M059J (cell line): ENCODE results near the gene NLRP5. TPM values are rescaled to one million over a fixed set of nuclear protein-coding genes. Genes with fewer than 3 reads are reported as not detected.
"Not testable (repeated sequence)": the region's sequence is repeated elsewhere in the genome, so short reads cannot be mapped to it uniquely, and the experiment has no call there.

Experiments used
- DNase-seq: peaks from one replicate; pipeline ENCODE4 v3.0.0-alpha.2; 2012; ENCODE audit warnings: low read depth
- total RNA-seq: library from RNA; depleted of rRNA; stranded (reverse); fragments of >200 nt; shearing (Covaris generic); gene quantifications from 2 replicates; pipeline ENCODE4 v1.2.3, GENCODE V29; 2014

NLRP5 gene
- total RNA-seq, 1 experiment from 2014 or later, result not detected

DNA sequence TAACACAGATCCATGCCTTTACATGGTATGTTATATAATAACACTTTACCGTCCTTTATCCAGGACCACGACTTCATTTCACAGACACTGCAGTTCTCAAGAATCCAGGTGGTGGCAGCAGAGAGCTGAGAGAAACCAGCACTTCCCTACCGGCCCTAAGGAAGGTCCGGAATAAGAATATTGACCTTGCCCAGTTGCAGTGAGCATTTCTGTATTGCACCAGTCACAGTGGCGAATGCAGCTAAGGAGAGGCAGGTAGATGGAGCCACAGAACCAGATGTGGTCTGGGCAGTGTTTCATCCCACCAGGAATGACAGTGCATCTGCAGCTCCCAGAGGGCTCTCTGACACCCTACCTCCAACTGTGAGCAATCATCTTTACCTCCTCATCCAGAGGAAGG, 89.9 kb downstream of the NLRP5 start:
- peak; percentile 54 for DNase-seq

DNA sequence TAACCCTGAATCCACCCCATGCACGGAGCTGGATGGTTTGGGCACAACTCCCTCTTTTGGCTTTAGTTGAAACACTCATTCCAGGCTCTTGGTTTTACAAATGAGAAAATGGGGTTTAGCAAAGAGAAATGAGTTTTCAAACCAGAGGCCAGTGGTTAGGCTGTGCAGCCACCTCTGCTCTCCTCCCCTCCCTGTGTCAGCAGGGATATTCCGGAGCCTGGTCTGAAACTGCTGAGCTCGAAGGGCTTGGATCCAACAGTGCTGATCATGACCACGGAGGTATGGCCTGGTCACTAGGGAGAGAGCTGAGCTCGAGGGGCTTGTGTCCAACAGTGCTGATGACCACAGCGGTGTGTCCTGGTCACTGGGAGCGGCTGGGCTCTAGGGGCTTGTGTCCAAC, 93.0 kb downstream of the NLRP5 start:
- DNase-seq, result no peak

DNA sequence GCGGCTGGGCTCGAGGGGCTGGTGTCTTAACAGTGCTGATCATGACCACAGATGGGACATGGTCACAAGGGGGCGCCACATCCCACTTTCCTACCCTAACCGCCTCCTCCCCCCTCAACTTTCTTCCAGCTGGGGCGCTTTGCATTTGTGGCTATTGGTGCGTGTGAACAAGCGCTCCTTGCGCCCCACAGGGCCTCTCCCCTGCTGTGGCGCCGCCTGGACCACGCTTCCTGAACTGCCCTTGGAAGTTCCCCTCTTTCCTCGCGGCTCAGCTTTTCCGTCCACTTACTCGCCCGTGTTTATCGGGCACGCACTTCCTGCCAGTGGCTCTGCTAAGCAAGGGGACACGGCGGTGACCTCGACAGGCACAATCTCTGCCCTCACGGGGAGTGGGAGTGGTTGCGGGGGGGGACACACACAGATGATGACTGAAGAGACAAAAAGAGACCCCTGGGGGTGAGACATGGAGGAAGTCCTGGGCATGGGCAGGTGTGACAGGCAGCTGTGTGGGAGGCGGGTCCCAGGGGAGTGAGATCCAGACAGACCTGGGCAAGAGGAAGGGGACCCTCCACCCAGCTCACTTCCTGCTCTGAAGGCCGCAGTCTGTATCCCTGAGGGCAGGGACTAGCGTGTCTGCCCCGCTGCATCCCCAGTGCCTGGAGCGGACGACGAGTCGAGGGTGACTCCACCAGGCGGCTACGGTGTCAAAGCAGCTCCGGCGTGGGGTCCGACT, 94.3 kb downstream of the NLRP5 start:
- peak; percentile 58 for DNase-seq

DNA sequence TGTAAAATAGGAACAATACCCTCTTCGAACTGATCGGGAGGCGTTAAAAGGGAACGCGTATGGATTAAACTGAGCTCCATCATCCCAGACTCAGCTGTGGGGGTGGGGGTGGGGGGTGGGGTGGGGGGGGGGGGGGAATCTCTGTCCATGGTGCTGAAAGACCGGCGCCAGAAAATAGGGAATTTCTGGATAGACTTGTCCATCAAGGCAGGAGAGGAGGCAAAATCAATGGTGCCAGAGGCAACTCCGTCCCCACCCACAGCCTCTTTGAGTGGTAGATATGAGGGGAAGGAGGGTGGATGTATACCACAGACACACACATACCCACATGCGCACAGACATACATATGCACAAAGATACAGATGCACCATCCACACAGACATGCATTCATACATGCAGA, 97.1 kb downstream of the NLRP5 start:
- DNase-seq, result no peak

DNA sequence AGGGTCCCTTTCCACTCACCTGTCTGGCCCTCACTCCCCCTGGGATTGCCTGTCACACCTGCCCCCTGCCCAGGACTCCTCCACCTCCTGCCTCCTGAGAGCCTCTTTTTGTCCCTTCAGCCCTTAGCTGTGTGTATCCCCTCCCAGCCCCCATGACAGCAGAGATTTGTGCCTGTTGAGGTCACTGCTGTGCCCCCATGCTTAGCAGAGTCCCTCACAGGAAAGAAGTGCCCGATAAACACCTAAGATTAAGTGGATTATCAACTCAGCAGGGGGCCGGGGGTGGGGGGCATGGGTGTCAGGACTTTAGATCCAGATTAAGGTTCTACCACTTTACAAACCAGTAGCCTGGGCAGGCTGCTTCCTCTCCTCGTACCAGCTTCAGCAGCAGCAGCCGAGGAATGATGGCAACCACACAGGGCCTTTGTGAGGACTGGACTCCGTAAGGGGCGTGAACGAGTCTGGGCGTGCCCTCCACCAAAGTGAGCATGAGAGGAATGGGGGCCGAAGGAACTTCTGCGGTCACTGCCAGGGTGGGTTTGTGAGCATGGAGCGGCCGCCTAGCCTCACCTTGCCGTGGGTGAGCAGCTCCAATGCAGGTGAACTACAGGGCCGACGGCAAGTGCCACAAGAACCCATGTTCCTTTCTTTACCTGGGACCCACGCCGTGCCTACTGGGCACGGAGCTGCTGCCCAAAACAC, 98.4 kb downstream of the NLRP5 start:
- no peak for DNase-seq

DNA sequence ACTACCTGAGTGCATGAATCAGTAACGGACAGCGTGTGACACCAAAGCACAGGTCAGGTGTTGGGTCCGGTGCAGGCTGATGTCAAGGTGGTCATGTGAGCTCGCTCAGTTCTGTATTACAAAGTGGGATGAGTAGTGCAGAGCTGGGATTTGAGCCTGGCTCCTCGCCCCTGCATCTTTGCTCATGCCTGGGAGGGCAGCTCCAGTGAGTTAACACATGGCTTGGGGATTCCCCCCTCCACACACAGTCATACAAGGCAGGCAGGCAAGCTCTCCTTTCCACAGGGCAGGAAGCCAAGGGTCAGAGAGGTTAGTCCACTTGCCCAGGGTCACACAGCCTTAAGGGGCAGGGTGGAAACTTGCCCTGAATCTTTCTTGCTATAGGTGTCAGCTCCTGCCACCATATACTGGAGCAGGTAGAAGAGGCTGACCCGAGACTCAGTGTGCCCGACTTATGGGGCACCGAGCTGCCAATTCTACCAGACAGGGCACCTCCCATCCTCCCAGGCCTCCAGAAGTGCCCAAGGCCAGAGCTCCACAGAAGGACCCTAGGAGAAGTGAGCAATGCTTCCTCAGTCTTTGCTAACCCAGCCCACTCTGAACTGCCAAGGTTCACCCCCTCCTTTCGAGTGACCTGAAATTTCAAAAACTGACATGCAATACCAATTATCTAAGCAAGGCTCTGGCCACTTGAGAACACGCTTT, 99.1 kb downstream of the NLRP5 start:
- DNase-seq, result no peak

DNA sequence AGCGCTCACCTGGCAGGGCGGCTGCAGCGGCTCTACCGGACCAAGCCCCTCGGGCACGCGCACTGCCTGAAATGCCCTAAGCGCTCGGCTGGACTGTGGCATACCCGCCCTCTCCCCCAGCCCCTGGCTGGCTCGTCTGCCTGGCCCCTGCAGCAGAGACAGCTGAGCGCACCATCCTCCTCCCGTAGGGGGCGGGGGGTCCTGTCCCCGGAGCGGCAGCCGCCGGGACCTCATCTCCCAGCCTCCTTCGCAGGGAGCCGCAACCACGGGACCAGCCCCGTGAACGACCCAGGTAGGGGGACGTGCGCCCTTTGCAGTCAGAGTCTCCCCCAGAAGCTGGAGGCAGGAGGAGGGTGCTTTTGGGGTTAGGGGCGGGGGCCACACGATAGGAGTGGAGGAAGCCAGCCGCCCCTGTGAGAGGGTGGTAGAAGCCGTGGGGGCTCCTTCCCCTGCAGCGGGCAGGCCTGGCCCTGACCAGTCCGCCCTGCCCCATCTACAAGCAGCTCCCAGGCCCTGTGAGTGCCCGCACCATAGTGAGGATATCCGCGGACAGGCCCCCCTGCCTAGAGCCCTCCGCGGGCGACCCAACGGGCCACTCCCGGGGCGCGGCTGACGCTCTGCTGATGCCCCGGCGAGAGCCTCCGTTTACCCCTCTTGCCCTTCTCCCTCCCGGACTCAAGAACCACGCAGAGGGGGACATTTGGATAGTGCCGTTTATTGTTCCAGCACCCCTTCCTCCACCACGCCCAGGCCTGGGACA, 100.3 kb downstream of the NLRP5 start:
- no peak for DNase-seq

DNA sequence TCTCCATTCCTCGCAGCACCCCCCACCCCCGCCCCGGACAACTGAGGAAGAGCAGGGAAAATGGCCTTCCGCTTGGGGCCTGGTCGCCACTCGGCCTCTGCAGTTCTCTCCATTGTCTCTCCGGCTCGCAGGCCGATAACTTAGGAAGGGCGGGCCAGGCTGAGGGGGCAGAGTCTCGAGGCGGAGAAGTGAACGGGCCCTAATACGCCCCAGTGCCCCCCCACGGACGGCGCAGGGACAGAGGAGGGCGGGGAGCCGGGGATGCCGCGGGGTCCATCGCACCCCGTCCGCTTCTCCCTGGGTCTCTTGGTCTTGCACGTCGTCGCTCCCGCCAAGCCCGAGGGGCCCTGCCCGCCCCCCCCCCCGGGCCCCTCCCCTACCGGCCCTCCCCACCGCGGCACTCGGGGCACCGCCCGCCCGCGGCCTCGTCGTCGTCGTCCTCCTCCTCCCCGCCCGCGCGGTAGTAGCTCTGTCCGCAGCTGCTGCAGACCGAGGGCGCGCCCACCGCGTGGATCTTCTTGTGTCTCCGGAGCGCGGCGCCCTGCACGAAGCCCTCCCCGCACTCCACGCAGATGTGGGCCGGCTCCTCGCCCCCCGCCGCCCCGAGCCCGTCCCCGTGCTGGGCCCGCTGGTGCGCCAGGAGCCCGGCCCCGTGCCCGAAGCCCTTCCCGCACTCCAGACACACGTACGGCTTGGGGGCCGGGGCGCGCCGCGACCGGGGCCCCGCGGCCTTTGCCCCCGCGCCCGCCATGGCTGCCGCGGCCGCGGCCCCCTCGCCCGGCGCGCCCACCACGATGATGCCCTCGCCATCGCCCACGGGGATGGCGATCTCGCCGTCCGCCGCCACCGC, 101.3 kb downstream of the NLRP5 start:
- DNase-seq, result no peak

DNA sequence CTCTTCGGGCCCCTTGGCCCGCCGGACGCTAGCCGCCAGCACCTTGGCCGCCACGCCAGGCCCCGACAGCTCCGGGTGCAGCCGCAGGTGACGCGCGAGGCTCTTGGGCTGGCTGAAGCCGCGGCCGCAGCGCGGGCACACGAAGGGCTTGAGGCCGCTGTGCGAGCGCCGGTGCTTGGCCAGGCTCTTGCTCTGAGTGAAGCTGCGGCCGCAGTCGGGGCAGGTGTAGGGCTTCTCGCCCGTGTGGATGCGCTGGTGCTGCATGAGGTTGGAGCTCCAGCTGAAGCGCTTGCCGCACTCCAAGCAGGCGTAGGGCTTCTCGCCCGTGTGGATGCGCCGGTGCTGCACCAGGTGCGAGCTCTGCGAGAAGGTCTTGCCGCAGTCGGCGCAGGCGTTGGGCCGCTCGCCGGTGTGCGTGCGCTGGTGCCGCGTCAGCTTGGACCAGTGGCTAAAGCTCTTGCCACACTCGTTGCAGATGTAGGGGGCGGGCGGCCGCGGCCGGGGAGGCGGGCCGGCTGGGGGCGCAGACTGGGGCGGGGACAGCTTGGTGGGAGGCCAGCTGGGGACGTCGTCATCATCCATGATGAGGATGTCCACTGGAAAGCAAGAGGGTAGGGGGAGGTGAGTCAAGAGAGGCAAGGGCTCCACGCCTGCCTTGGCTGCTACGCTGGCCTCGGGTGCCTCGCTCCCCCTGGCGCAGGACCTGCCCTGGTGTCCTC, 102.1 kb downstream of the NLRP5 start:
- DNase-seq, result no peak

DNA sequence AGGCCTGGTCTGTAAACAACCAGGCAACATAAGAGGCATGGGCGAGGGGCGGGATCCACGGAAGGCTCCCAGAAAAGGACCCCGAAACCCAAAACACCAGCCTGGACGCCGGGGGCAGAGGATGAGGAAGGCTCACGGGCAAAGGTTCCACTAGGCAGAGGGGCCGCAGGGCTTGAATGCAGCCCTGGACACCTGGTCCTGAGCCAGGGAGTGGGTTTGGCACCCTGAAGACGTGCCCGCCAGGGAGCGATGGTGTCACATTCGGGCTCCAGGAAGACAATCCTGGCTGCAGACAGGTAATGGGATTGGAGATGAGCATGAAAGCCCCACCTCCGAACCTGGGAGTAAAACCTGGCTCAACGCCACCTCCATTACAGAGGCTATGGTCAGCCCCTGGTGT, 102.8 kb downstream of the NLRP5 start:
- no peak for DNase-seq

DNA sequence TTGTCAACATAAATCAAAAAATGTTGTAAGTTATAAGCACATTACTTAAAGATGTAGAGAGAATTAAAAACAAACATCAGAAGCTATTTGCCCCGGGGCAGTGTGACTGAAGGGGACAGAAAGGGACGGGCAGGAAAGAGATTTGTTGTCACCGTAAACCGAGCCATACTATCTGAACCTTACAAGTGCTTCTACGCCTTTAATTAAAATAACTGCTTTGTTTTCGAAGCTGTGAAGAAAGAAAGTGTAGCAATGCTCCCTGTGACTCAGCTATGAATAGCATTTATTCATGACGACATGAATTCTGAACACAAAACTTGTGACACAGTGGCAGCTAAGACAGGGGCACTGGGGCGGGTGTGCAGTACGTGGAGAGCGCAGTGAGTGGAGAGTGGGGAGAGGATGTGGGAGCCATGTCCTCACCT, 104.5 kb downstream of the NLRP5 start:
- DNase-seq, result no peak

DNA sequence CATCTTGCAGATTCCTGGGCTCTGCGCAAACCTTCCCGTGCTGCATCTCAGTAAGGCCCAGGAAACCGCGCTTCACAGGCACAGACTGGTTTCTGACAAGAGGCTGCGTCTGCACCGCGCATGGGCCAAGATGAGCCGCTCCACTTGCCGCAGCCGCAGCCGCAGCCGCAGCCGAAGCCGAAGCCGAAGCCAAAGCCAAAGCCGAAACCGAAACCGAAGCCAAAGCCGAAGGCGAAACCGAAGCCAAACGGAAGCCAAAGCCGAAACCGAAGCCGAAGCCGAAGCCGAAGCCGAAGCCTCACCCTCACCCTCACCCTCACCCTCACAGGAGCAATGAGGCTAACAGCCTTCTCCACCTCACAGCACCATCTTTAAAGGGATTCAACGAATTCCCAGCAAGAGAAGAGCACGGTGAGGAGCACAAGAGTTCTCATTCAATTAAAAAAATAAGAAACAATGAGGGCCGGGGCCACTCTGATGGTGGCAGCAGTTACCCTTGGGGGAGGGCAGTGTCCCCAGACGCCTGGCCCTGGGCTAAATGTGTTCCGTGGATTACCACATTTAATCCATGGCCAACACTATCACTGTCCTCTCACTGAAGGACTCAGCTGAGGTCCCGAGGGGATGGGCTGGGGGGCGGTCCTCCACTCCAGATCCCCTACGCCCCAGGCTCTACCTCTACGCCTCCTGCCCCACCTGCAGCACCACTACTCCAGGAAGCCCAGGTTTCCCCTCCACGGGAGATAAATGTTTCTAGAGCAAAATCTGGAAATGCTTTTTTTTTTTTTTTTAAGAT, 105.4 kb downstream of the NLRP5 start:
- no peak for DNase-seq

DNA sequence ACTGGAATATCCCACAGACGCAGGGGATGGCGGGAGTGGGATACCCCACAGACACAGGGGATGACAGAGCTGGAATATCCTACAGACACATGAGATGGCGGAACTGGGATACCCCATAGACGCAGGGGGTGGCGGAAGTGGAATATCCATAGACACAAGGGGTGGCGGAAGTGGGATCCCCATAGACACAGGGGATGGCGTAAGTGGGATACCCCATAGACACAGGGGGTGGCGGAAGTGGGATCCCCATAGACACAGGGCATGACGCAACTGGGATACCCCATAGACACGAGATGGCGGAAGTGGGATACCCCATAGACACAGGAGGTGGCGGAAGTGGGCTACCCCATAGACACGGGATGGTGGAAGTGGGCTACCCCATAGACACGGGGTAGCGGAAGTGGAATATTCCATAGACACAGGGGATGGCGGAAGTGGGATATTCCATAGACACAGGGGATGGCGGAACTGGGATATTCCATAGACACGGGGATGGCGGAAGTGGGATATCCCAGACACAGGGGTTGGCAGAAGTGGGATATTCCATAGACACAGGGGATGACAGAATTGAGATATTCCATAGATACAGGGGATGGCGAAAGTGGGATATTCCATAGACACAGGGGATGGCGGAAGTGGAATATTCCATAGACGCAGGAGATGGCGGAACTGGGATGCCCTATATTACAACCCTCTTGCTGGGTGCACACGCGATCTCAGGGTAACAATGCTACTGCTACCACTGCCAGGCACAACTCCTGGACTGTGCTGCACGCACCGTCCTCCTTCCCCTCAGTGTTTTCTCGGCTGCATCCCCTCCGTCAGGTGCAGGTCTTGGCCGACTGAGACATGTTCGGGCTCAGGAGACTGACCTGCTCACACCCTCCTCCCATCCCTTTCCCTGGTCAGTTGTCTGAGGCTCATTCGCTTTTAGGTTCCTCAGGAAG, 106.4 kb downstream of the NLRP5 start:
- no peak for DNase-seq

DNA sequence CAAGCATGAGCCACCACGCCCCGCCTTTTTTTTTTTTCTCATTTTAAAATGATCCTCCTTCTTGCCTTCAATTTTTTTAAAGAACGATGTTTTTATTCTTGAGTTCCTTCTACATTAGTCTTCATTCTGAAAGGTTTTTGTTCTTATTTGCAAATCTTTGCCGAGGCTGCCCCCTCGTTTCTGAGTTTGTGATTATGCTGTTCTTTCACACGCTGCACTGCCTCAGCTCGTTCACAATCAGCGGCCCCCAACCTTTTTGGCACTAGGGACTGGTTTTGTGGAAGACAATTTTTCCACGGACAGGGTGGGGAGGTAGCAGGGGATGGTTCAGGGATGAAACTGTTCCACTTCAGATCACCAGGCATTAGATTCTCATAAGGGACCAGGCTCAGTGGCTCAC, 107.9 kb downstream of the NLRP5 start:
- DNase-seq, result no peak

DNA sequence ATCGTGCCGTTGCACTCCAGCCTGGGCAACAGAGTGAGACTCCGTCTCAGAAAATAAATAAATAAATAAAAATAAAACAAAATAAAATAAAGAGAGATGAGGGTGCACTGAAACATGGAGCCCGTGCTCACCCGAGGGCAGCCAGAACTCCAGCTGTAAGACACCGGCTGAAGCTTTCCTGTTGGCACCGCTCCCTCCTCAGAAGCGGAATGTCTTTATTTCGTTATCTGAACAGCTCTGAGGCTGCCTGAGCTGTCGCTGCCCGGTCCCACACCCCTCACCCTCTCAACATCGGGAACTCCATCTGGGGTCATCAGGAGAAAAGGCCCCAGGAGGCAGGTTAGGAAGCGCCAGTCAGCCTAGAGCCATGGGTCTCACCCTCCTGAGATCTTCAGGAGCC, 110.1 kb downstream of the NLRP5 start:
- DNase-seq, result no peak

DNA sequence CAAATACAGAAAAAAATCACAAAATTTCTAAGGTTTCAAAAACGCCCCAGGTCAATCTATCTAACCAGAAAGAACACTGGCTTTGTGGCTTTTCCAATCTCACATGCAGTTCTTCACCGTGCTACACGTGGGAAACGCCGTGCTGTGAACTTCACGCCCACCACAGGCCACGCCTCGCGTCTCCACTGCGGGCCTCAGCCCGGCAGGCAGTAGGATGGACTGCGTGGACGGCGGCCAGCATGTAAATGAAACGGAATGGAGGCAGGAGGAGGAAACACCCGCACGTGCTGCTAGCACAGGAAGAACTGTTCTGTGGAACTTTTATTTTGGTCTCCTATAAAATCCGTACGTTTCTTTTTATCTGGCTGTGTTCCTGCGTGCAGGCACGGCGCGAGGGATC, 110.7 kb downstream of the NLRP5 start:
- DNase-seq, result no peak

DNA sequence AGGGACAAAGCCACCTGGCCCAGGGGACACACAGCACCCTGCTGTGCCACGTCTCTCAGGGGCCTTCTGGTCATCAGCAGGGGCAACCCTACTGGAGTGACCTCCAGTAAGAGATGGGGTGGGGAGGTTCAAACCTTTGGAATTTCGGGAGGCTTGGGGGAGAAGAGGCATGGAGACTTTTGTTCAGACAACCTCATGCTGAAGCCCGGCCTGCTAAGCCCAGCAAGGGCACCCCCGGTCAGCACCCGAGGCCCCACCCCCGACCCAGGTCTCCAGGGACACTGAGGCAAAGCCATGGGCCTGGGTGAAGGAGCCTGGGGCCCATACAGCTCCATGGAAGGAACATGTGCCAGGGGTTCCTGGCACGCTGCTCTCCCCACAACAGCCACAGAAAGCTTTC, 111.2 kb downstream of the NLRP5 start:
- no peak for DNase-seq

DNA sequence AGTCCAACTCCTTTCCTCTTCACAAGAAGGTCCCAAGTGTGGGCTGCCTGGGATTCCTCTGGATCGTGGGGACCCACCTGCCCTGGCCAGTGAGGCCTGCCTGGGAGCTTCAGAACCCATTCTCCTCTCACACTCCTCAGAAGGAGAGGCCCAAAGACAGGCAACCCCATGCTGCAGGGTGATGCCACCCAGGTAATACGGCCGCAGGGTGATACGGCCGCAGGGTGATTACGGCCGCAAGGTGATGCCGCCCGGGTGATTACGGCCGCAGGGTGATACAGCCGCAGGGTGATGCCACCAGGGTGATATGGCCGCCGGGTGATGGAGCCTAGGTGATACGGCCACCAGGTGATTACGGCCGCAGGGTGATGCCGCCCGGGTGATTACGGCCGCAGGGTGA, 111.7 kb downstream of the NLRP5 start:
- DNase-seq, result not testable (repeated sequence)
